Stimulated activated CD8-positive, alpha-beta memory T cell treated with anti-CD3 and anti-CD28 coated beads, Interleukin-7, amount 100 ng/mL, for 48 hours (primary cell): ENCODE measurements around the gene SLC9A7.
A peak's percentile ranks its signal among the peaks of the same experiment; 100 is the strongest.

ENCODE experiments used
- DNase-seq, 2 donors: peaks; one replicate each; pipeline ENCODE4 v3.0.0-alpha.2; 2020; ENCODE audit warnings: low read depth in 1 of 2; ENCODE audit errors: extremely low read depth in 1 of 2

Gene SLC9A7

GRCh38 chrX:46575586-46575985, 183.3 kb downstream of the SLC9A7 start:
- no peak for DNase-seq

DNA sequence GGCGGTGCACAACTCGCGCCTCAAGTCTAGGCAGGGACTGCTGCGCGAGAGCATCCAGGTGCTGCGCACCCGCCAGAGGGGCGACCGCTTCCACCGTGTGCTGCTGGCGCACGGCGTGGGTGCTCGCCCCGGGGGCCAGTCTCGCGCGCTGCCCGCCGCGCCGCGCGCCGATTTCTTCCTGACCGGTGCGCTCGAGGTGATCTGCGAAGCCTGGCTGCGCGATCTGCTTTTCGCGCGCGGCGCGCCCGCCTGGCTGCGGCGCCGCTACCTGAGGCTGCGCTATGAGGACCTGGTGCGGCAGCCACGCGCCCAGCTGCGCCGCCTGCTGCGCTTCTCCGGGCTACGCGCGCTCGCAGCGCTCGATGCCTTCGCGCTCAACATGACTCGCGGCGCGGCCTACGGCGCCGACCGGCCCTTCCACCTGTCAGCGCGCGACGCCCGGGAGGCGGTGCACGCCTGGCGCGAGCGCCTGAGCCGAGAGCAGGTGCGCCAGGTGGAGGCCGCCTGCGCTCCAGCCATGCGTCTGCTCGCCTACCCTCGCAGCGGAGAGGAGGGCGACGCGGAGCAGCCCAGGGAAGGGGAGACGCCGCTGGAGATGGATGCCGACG, 184.0 kb downstream of the SLC9A7 start:
- DNase-seq = no peak

DNA sequence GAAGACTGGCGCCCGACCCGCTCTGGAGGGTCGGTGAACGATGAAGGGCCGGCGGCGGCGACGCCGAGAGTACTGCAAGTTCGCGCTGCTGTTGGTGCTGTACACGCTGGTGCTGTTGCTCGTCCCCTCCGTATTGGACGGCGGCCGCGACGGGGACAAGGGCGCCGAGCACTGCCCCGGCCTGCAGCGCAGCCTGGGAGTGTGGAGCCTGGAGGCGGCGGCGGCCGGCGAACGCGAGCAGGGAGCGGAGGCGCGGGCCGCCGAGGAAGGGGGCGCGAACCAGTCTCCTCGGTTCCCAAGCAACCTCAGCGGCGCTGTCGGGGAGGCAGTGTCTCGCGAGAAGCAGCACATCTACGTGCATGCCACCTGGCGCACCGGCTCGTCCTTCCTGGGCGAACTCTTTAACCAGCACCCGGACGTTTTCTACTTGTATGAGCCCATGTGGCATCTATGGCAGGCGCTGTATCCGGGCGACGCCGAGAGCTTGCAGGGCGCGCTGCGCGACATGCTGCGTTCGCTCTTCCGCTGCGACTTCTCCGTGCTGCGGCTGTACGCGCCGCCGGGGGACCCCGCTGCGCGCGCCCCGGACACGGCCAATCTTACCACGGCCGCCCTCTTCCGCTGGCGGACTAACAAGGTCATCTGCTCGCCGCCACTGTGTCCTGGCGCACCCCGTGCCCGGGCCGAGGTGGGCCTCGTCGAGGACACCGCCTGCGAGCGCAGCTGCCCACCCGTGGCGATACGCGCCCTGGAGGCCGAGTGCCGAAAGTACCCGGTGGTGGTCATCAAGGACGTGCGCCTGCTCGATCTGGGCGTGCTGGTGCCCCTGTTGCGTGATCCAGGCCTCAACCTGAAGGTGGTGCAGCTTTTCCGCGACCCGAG, 184.8 kb downstream of the SLC9A7 start:
- DNase-seq = peak in 1 of 2 donors; percentile 23

GRCh38 chrX:46573331-46573891, 185.5 kb downstream of the SLC9A7 start, which contains the start of gene CHST7:
Gene CHST7 (plus strand): TSS chrX:46573765. CDS start chrX:46573932, 167 bp downstream.
- DNase-seq = peak; percentile 37

DNA sequence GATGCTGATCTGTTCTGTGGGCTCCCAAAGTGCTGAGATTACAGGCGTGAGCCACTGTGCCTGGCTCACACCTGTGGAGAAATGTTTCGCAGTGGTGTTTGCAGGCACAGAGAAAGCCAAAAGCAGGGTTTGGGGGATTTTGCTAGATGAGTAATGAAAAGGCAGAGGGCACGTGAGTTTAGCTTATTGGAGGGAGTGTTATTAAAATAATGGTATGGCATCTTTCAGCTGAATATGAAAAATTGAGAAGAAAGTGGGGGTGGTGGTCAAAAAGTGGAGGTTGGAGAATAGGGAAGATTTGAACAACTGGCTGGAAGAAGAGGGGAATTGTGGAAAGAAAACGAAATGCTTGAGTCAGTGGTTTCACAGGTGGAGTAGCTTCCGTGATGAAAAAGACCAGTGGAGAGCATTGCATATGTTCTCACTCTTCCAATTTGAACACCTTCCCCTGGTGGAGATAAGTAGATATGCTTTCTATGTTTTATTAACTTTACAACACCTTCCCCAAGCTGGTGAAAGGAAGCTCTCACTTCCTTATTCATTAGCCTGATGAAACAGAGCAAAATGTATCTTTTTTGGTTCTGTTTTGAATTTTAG, 186.5 kb downstream of the SLC9A7 start:
- DNase-seq = no peak

GRCh38 chrX:46571423-46572339, 187.2 kb downstream of the SLC9A7 start:
- DNase-seq = no peak

- DNase-seq = no peak
These were observed 189.3 kb downstream of the SLC9A7 start for GRCh38 chrX:46569621-46570020.

DNA sequence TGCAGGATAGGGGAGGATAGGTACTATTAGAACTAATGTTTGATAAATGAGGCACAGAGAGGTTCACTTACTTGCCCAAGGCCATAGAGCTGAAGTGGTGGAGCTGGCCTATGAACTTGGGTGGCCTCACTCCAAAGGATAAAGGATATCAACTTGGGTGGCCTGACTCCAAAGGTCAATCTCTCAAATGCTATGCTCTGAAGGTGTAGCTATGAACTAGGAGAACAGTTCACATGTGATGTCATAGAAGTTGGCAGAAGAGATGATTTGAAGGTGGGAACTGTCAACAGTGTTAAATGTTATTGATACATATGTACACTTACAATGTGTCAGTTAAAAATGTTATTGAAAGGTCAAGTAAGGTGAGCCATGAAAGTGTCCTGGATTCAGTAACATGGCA, 191.5 kb downstream of the SLC9A7 start:
- no peak for DNase-seq

GRCh38 chrX:46561824-46562657, 196.9 kb downstream of the SLC9A7 start:
- DNase-seq = no peak

DNA sequence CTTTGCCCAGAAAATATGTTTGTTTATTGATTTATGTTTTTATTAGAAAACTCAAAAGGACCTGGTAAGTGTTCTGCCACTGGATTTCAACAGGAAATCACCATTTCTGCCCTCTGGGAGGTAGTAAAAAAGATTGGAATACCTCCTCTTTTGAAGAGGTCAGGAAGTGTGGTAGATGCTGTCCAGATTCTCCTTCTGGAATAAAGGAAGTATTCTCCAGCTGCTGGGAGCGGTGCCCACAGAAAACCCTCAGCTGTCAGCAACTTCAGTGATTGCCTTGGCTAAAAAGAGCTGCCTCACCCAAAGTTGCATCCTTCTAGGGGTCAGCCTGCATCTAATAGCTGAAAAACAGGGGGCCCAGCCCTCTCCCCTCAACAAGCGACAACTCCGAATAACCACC, 199.9 kb downstream of the SLC9A7 start:
- no peak for DNase-seq

- DNase-seq = no peak
These were observed 204.0 kb downstream of the SLC9A7 start for GRCh38 chrX:46554942-46555341.

- no peak for DNase-seq
These were observed 205.0 kb downstream of the SLC9A7 start for GRCh38 chrX:46553935-46554334.

DNA sequence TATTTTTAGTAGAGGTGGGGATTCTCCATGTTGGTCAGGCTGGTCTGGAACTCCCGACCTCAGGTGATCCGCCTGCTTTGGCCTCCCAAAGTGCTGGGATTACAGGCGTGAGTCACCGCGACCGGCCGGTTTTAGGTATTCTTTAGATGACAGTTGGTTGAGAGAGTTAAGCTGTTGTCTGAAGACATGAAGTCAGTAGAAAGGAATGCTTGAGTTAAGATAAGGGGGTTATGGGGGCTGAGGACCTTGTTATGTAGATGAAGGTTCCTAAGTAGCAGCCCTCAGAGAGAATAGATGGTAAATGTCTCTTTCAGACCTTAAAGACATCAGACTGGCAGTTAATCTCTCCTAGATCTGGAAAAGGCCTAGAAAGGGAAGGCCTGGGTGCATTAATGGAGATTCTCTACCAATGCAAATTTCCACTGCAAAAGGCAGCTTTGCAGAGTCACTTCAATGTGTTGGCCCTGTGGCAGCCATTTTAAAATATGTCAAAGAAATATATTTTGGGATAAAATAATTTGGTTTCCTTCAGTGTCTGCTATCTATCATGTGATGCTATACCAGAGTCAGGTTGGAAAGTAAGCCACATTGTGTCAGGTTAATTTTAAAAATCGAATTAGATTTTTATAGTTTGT, 207.3 kb downstream of the SLC9A7 start:
- DNase-seq = no peak

DNA sequence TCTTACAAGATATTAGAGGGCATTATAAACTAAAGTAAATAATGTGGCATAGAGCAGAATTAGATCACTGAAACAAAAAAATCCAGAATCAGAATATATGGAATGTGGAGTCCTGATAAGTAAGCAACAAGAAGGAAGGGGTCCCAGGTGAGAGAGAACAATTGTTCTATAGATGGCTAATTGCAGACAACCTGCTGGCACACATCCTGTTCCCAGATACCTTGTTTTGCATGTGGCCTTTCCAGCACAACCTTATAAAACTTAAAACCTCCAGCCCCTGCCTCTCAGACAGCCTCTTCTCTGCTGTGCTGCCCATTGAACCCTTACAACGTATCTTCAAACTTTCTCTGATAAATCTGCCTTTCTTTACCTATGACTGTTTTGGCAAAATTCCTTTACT, 209.0 kb downstream of the SLC9A7 start:
- DNase-seq = no peak
